Naive thymus-derived CD4-positive, alpha-beta T cell (primary cell): ENCODE data around the gene LRMDA. TPM values are rescaled to one million over a fixed set of nuclear protein-coding genes. Genes with fewer than 3 reads are reported as not detected.

Experiments used
- ATAC-seq: fragments of 150-1000 bp; cut with Tn5 transposase; 2 replicates; pipeline ENCODE4 v1.10.0; 2021; ENCODE audit warnings: mild to moderate bottlenecking, moderate library complexity
- CTCF ChIA-PET: fragments of 350-600 bp; sonication (Branson Sonifier 250); formaldehyde crosslinking; loops from one replicate; lab custom pipeline; 2021; ENCODE audit warnings: antibody characterized with exemption; lab: Charles Lee
- POLR2A ChIA-PET: fragments of 350-600 bp; sonication (Branson Sonifier 250); formaldehyde crosslinking; loops from one replicate; lab custom pipeline; 2021; ENCODE audit warnings: antibody characterized with exemption, inconsistent platforms; lab: Charles Lee
- DNase-seq, 9 donors: peaks; one replicate each; pipeline versions ENCODE4 v3.0.0 to v3.0.0-alpha.2; 2020 to 2022; ENCODE audit warnings: mixed read lengths in 1 of 9
- H3K27ac ChIP-seq: one replicate; pipeline ENCODE4 v1.7.0; 2013; ENCODE audit warnings: mild to moderate bottlenecking, low read depth, low read length, moderate library complexity
- H3K27me3 ChIP-seq, 2 donors: one replicate each; pipeline ENCODE4 v1.7.0; 2013; ENCODE audit warnings: low read length in 2 of 2, mild to moderate bottlenecking in 2 of 2, moderate library complexity in 2 of 2; ENCODE audit not compliant: control insufficient read depth in 2 of 2, insufficient read depth in 2 of 2
- H3K36me3 ChIP-seq, 3 experiments: 1 replicate in 2 of 3; 2 replicates in 1 of 3; pipeline ENCODE4 v1.7.0; 2013; ENCODE audit warnings: low read length in 3 of 3, mild to moderate bottlenecking in 3 of 3, moderate library complexity in 1 of 3; ENCODE audit not compliant: insufficient read depth in 3 of 3, control insufficient read depth in 2 of 3
- H3K4me1 ChIP-seq, 2 donors: one replicate each; pipeline ENCODE4 v1.7.0; 2013; ENCODE audit warnings: low read length in 2 of 2, mild to moderate bottlenecking in 2 of 2, moderate library complexity in 1 of 2; ENCODE audit not compliant: control insufficient read depth in 2 of 2, insufficient read depth in 2 of 2
- H3K4me3 ChIP-seq: 2 replicates; pipeline ENCODE4 v1.7.0; 2013; ENCODE audit warnings: mild to moderate bottlenecking, low read length
- H3K9me3 ChIP-seq, 3 experiments: 1 replicate in 2 of 3; 2 replicates in 1 of 3; pipeline ENCODE4 v1.7.0; 2013; ENCODE audit warnings: low read length in 3 of 3; ENCODE audit not compliant: control insufficient read depth in 2 of 3
- H3K27ac Mint-ChIP-seq, 9 donors: one replicate each; pipeline ENCODE4 v1.8.0; 2020 to 2022; ENCODE audit warnings: mixed read lengths in 9 of 9, mild to moderate bottlenecking in 8 of 9, moderate library complexity in 5 of 9, inconsistent platforms in 2 of 9
- H3K27me3 Mint-ChIP-seq, 5 donors: one replicate each; pipeline ENCODE4 v1.8.0; 2021 to 2022; ENCODE audit warnings: mixed read lengths in 5 of 5, mild to moderate bottlenecking in 1 of 5
- H3K36me3 Mint-ChIP-seq, 5 donors: one replicate each; pipeline ENCODE4 v1.8.0; 2020 to 2022; ENCODE audit warnings: mixed read lengths in 5 of 5, mild to moderate bottlenecking in 3 of 5, inconsistent platforms in 1 of 5
- H3K4me1 Mint-ChIP-seq, 7 donors: one replicate each; pipeline ENCODE4 v1.8.0; 2020 to 2022; ENCODE audit warnings: mixed read lengths in 7 of 7, mild to moderate bottlenecking in 3 of 7, inconsistent platforms in 1 of 7
- H3K4me3 Mint-ChIP-seq, 10 donors: one replicate each; pipeline ENCODE4 v1.8.0; 2020 to 2022; ENCODE audit warnings: mild to moderate bottlenecking in 10 of 10, mixed read lengths in 10 of 10, moderate library complexity in 6 of 10, inconsistent platforms in 2 of 10
- H3K9me3 Mint-ChIP-seq, 11 donors: one replicate each; pipeline ENCODE4 v1.8.0; 2020 to 2022; ENCODE audit warnings: mixed read lengths in 11 of 11, mild to moderate bottlenecking in 4 of 11, inconsistent platforms in 1 of 11, moderate library complexity in 1 of 11
- intact Hi-C, 2 donors: fragments of 100-400 bp; cut with micrococcal nuclease; formaldehyde crosslinking; loops; one replicate each; pipeline ENCODE4 v1.15.1; 2023
- polyA plus RNA-seq, 2 donors: library from polyadenylated mRNA; unstranded; fragments of 300-500 nt; fragmentation: Illumina TruSeq; gene quantifications; one replicate each; pipeline ENCODE4 v1.2.3, GENCODE V29; 2021
- total RNA-seq, 6 experiments: library from RNA in 5 of 6; stranded (reverse) in 5 of 6; gene quantifications; 1 replicate in 5 of 6; 2 replicates in 1 of 6; pipeline ENCODE4 v1.2.3 and lab custom pipeline; 2021 to 2026

LRMDA gene
- total and polyA plus RNA-seq, 7 experiments from 2014 or later: 0.57 to 14.9 (median 3.0) TPM; not detected in 4

GRCh38 chr10:75487087-75487754 is 55.8 kb downstream of the LRMDA start:
- DNase-seq (no peak), ATAC-seq (no peak)
- H3K4me3 Mint-ChIP-seq: no peak overlapping the region
- H3K9me3 Mint-ChIP-seq: peaks cover 0 to 9% (median 0%) of the 10 kb centered on the region in 11 donors
- peaks cover 0 to 8% (median 2%) of the 10 kb centered on the region in 5 donors for H3K27me3 Mint-ChIP-seq
- H3K4me1 ChIP-seq: no peaks in the 10 kb centered on the region
- H3K4me3 ChIP-seq: no peak overlapping the region
- POLR2A ChIA-PET: no interaction called here
- H3K9me3 ChIP-seq: no peaks in the 10 kb centered on the region
- no peaks in the 10 kb centered on the region for H3K27me3 ChIP-seq
- no peak overlapping the region for H3K27ac Mint-ChIP-seq
- H3K4me1 Mint-ChIP-seq: no peaks in the 10 kb centered on the region
- intact Hi-C loops: no loop called here
- CTCF ChIA-PET: no interaction called here
- no peaks in the 10 kb centered on the region for H3K36me3 Mint-ChIP-seq
- no peak overlapping the region for H3K27ac ChIP-seq
- H3K36me3 ChIP-seq: no peaks in the 10 kb centered on the region

GRCh38 chr10:75487755-75488125 is 56.3 kb downstream of the LRMDA start:
- intact Hi-C loops: no loop called here
- CTCF ChIA-PET: no interaction called here

GRCh38 chr10:75492173-75492925 is 60.9 kb downstream of the LRMDA start:
- H3K27me3 Mint-ChIP-seq: peaks cover 0 to 14% (median 7%) of the 10 kb centered on the region in 5 donors
- no peak overlapping the region for H3K27ac ChIP-seq
- intact Hi-C loops: no loop called here
- peaks cover 0 to 1% (median 0%) of the 10 kb centered on the region in 11 donors for H3K9me3 Mint-ChIP-seq
- H3K4me1 Mint-ChIP-seq: no peaks in the 10 kb centered on the region
- ChIA-PET POLR2A (no interaction called here), CTCF (no interaction called here)
- H3K4me3 Mint-ChIP-seq: no peak overlapping the region
- H3K36me3 Mint-ChIP-seq: no peaks in the 10 kb centered on the region
- DNase-seq (no peak), ATAC-seq (no peak)
- no peaks in the 10 kb centered on the region for H3K9me3 ChIP-seq
- no peak overlapping the region for H3K4me3 ChIP-seq
- no peak overlapping the region for H3K27ac Mint-ChIP-seq
- no peaks in the 10 kb centered on the region for H3K36me3 ChIP-seq
- H3K4me1 ChIP-seq: no peaks in the 10 kb centered on the region
- H3K27me3 ChIP-seq: no peaks in the 10 kb centered on the region

More at GRCh38 chr10:75487755-75488125, 56.3 kb downstream of the LRMDA start:
- H3K9me3 Mint-ChIP-seq: peaks cover 0 to 9% (median 0%) of the 10 kb centered on the region in 11 donors
- Histone ChIP-seq H3K9me3 (no peaks in the 10 kb centered on the region), H3K27me3 (no peaks in the 10 kb centered on the region), H3K4me3 (no peak overlapping the region), H3K36me3 (no peaks in the 10 kb centered on the region), H3K4me1 (no peaks in the 10 kb centered on the region), H3K27ac (no peak overlapping the region)
- peaks cover 0 to 13% (median 2%) of the 10 kb centered on the region in 5 donors for H3K27me3 Mint-ChIP-seq
- DNase-seq (no peak), ATAC-seq (no peak)
- no peak overlapping the region for H3K27ac Mint-ChIP-seq
- POLR2A ChIA-PET: no interaction called here
- no peak overlapping the region for H3K4me3 Mint-ChIP-seq
- no peaks in the 10 kb centered on the region for H3K4me1 Mint-ChIP-seq
- no peaks in the 10 kb centered on the region for H3K36me3 Mint-ChIP-seq

DNA sequence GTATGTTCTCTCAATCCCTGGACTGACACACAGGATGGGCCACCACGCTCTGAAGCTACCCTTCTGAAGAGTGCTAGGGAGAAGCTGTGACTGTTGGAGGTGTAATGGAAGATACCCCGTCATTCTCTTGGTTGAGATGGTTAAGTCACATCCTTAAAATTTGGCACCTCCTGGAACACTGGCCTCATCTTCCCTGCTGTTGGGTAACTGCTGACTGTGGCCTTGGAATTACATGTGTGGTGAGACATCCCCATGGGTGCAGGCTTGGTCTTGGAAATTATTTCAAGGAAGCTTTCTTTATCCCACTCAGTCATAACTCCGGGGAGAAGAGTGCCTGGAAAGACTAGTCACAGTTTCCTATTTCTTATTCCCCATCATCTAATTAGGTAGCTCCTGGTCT is 62.0 kb downstream of the LRMDA start:
- H3K27me3 ChIP-seq: no peaks in the 10 kb centered on the region
- H3K4me1 ChIP-seq: no peaks in the 10 kb centered on the region
- ChIA-PET CTCF (no interaction called here), POLR2A (no interaction called here)
- no peak overlapping the region for H3K4me3 Mint-ChIP-seq
- H3K9me3 ChIP-seq: no peaks in the 10 kb centered on the region
- peaks cover 0 to 18% (median 11%) of the 10 kb centered on the region in 5 donors for H3K27me3 Mint-ChIP-seq
- DNase-seq (no peak), ATAC-seq (no peak)
- no peak overlapping the region for H3K27ac ChIP-seq
- intact Hi-C loops: no loop called here
- H3K4me3 ChIP-seq: no peak overlapping the region
- H3K4me1 Mint-ChIP-seq: no peaks in the 10 kb centered on the region
- no peaks in the 10 kb centered on the region for H3K36me3 Mint-ChIP-seq
- no peaks in the 10 kb centered on the region for H3K36me3 ChIP-seq
- H3K27ac Mint-ChIP-seq: no peak overlapping the region
- peaks cover 0 to 1% (median 0%) of the 10 kb centered on the region in 11 donors for H3K9me3 Mint-ChIP-seq

- H3K27me3 Mint-ChIP-seq: peaks cover 0 to 27% (median 11%) of the 10 kb centered on the region in 5 donors
- no peak overlapping the region for H3K27ac ChIP-seq
- H3K4me3 ChIP-seq: no peak overlapping the region
- peaks cover 0 to 2% (median 0%) of the 10 kb centered on the region in 7 donors for H3K4me1 Mint-ChIP-seq
- H3K4me1 ChIP-seq: no peaks in the 10 kb centered on the region
- DNase-seq (no peak), ATAC-seq (no peak)
- no peak overlapping the region for H3K4me3 Mint-ChIP-seq
- CTCF ChIA-PET: no interaction called here
- no peak overlapping the region for H3K27ac Mint-ChIP-seq
- intact Hi-C loops: no loop called here
- POLR2A ChIA-PET: no interaction called here
- peaks cover 0 to 2% (median 0%) of the 10 kb centered on the region in 11 donors for H3K9me3 Mint-ChIP-seq
- H3K27me3 ChIP-seq: no peaks in the 10 kb centered on the region
- no peaks in the 10 kb centered on the region for H3K36me3 ChIP-seq
- no peaks in the 10 kb centered on the region for H3K9me3 ChIP-seq
- no peaks in the 10 kb centered on the region for H3K36me3 Mint-ChIP-seq
Measured at GRCh38 chr10:75495434-75496190, 64.2 kb downstream of the LRMDA start.

- Histone ChIP-seq H3K4me3 (no peak overlapping the region), H3K9me3 (no peaks in the 10 kb centered on the region), H3K4me1 (no peaks in the 10 kb centered on the region), H3K27ac (no peak overlapping the region), H3K27me3 (no peaks in the 10 kb centered on the region), H3K36me3 (no peaks in the 10 kb centered on the region)
- Mint-ChIP-seq H3K36me3 (no peaks in the 10 kb centered on the region), H3K4me1 (peaks cover 0 to 2% (median 0%) of the 10 kb centered on the region in 7 donors), H3K27me3 (peaks cover 0 to 27% (median 11%) of the 10 kb centered on the region in 5 donors), H3K9me3 (peaks cover 0 to 2% (median 0%) of the 10 kb centered on the region in 11 donors), H3K27ac (no peak overlapping the region), H3K4me3 (no peak overlapping the region)
- intact Hi-C loops: no loop called here
- DNase-seq (no peak), ATAC-seq (no peak)
- POLR2A ChIA-PET: no interaction called here
- CTCF ChIA-PET: no interaction called here
Measured at GRCh38 chr10:75496191-75496567, 64.8 kb downstream of the LRMDA start.
